GM10266 (cell line): ENCODE results near the gene FOXP2.
"Not testable (repeated sequence)": the region's sequence is repeated elsewhere in the genome, so short reads cannot be mapped to it uniquely, and the experiment has no call there.

ENCODE experiments used
- DNase-seq: peaks from one replicate; pipeline ENCODE4 v3.0.0; 2012; ENCODE audit errors: extremely low spot score
- CTCF ChIP-seq: IDR thresholded peaks from 2 replicates; pipeline ENCODE4 v1.5.1; 2012; ENCODE audit warnings: mild to moderate bottlenecking, low read depth; ENCODE audit not compliant: control insufficient read depth, insufficient read depth; ENCODE audit errors: missing control alignments

Gene FOXP2

GRCh38 chr7:114567416-114567815 is 152.8 kb downstream of the FOXP2 start:
- no peak for DNase-seq
- no peak for TF ChIP-seq CTCF

- DNase-seq, result no peak
These were observed 154.6 kb downstream of the FOXP2 start for GRCh38 chr7:114569220-114569619.

GRCh38 chr7:114574384-114574783 is 159.8 kb downstream of the FOXP2 start:
- no peak for DNase-seq
- no peak for TF ChIP-seq CTCF

More at GRCh38 chr7:114569220-114569619, 154.6 kb downstream of the FOXP2 start:
- TF ChIP-seq CTCF, result no peak

- no peak for DNase-seq
- no peak for TF ChIP-seq CTCF
These were observed 160.5 kb downstream of the FOXP2 start for GRCh38 chr7:114575098-114575497.

- not testable (repeated sequence) for DNase-seq
These were observed 166.3 kb downstream of the FOXP2 start for GRCh38 chr7:114580963-114581362.

- no peak for TF ChIP-seq CTCF
- no peak for DNase-seq
These were observed 173.9 kb downstream of the FOXP2 start for GRCh38 chr7:114588506-114588905.

- no peak for DNase-seq
- TF ChIP-seq CTCF, result no peak
These were observed 174.8 kb downstream of the FOXP2 start for GRCh38 chr7:114589436-114589835.

- no peak for TF ChIP-seq CTCF
- DNase-seq, result no peak
These were observed 175.7 kb downstream of the FOXP2 start for GRCh38 chr7:114590298-114590697.
